Measurements from ENCODE around the gene MAP3K2.

The MAP3K2 gene

DNA sequence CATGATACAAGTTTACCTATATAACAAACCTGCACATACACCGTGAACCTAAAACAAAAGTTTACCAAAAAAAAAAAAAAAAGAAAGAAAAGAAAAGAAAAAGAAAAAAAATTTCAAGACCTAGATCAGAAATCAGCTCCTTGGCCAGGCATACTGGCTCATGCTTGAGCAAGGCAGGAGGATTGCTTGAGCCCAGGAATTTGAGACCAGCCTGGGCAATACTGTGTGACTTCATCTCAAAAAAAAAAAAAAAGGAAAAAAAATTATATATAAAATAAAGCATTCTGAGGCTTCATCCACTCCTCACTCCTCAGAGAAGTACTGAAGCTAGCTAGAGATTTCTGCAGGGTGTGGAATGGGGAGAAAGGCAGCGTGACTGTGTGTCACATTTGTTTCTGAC, 18.7 kb upstream of the MAP3K2 start:
- DNase-seq: no peak

DNA sequence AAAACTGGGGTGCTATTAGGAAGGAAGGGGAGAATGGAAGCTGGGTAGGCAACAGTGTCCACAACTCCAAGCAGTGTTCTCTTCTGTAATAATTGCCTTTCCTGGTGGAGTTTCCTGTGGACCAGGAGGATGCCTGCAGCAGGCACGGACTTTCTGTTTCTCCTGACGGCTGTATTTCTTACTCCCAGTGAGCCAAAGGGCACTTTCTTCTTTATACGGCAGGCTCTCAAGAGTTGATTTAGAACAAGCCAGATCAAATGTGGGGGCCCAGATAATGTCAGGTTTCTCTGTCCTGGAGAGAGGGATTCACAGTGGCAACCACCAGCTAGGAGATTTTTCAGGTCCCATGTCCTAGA, 17.5 kb upstream of the MAP3K2 start:
- no peak for DNase-seq

DNA sequence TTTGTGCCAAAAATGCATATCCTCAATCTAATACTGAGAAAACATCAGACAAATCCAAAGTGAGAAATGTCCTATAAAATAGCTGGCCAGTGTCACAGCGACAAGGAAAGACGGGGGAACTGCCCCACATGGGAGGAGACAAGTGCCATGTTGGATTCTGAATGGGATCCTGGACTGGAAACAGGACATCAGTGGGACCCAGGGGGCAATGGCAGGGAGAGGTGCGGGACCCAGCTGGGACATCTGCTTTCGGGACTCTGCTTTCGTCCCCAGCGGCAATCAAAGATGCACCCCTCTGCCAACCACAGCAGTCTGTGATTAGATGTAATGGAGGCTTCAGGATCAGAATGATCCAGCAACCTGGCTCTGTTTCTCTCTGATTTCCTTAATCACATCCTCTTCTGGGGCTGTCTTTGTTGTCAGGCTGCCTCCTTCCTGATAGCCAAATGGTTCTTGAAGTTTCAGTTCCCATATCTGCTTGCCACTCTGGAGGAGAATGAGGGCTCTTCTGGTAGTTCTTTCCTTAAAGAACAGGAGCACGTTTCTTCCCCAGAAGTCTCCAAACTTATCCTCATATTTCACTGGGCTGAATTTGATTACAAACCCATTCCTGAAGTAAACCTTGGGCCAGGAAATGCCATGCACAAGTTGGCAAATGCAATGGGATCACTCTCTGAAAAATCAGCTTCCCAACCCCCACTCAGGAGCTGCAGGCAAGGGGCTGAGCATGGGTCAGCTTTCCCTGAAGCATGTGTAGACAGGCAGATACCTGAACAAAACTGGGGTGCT, 16.9 kb upstream of the MAP3K2 start:
- DNase-seq: peak; percentile 62 to 75 (median 72)

DNA sequence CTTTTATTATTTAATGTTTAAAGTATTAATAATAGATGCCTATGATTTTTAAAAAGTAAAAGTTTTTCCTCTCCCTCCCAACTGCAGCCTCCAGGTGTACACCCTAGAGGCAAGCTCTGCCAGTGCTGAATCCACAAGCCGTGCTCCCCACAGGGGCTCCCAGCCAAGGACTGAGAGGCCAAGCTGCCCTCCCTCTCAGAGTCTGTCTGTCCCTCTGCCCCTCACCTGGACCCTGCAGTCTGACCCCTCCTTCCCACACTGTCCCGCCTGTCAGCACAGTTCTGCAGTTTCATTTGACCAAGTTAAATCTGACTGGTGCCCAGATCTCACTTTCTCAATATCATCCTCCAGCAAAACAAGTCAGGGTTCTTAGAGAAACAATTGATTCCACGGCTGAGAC, 15.7 kb upstream of the MAP3K2 start:
- DNase-seq: no peak

GRCh38 chr2:127401757-127402695, 14.3 kb upstream of the MAP3K2 start:
- peak in 1 of 3 donors; percentile 12 for DNase-seq

- DNase-seq: no peak
Observed at GRCh38 chr2:127400897-127401756, 13.4 kb upstream of the MAP3K2 start.

- no peak for DNase-seq
Observed at GRCh38 chr2:127400533-127400896, 12.7 kb upstream of the MAP3K2 start.

- peak; percentile 88 to 90 (median 89) for DNase-seq
Observed at GRCh38 chr2:127398239-127398590, 10.4 kb upstream of the MAP3K2 start.

GRCh38 chr2:127397568-127398238, 9.9 kb upstream of the MAP3K2 start:
- DNase-seq: no peak

GRCh38 chr2:127394492-127394891, 6.7 kb upstream of the MAP3K2 start:
- no peak for DNase-seq

DNA sequence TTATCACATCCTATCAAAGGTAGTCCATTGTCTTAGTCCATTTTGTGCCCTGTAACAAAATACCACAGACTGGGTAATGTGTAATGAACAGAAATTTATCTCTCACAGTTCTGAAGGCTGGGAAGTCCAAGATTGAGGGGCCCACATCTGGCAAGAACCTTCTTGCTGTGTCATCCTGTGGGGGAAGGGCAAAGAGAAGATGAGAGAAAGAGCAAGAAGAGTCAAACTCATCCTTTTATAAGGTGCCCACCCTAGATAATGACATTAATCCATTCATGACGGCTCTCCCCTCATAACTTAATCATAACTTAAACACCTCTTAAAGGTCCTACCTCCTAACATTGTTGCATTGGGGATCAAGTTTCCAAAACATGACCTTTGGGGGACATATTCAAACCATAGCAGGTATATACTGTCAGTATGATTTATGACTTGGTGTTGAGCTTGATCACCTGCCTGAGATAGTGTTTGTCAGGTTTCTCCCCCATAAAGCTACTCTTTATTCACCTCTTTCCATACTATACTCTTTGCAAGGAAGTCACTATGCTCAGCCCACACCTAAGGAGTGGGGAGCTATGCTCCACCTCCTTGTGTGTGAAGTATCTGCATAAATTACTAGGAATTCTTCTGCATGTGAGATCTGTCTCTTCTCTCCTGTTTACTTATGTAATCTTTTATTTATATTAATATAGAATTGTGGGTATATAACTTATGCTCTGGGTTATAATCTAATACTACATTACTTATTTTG, 5.2 kb upstream of the MAP3K2 start:
- DNase-seq: peak in 1 of 3 donors; percentile 28

GRCh38 chr2:127392133-127392827, 4.5 kb upstream of the MAP3K2 start:
- peak in 2 of 3 donors; percentile 20 to 26 for DNase-seq

GRCh38 chr2:127389778-127390435, 2.1 kb upstream of the MAP3K2 start:
- DNase-seq: peak; percentile 35 to 51 (median 41)

- DNase-seq: peak; percentile 17 to 46 (median 28)
Observed at GRCh38 chr2:127388423-127389164, 819 bp upstream of the MAP3K2 start.

- DNase-seq: peak; percentile 66 to 87 (median 67)
Observed at GRCh38 chr2:127386764-127387654, 766 bp downstream of the MAP3K2 start.

DNA sequence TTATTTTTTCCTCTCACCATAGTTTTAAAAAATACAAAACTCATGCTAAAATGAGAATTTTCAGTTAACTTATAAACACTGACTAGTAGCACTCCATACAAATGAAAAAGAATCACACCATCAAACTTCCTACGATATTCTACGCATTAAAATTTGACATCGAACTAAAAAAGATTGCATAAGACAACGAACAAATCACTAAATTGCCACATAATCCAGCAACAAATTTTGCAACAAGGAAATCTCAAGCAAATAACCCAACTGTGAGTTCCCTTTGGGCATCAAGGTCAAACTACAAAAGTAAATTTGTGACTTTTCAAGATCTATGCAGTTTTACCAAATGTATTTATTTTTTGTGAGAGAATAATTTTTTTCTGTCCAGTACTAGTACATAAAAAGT, 1.5 kb downstream of the MAP3K2 start:
- peak; percentile 44 to 81 (median 78) for DNase-seq

- DNase-seq: no peak
Observed at GRCh38 chr2:127384529-127384928, 3.2 kb downstream of the MAP3K2 start.

- no peak for DNase-seq
Observed at GRCh38 chr2:127382831-127383230, 4.9 kb downstream of the MAP3K2 start.

DNA sequence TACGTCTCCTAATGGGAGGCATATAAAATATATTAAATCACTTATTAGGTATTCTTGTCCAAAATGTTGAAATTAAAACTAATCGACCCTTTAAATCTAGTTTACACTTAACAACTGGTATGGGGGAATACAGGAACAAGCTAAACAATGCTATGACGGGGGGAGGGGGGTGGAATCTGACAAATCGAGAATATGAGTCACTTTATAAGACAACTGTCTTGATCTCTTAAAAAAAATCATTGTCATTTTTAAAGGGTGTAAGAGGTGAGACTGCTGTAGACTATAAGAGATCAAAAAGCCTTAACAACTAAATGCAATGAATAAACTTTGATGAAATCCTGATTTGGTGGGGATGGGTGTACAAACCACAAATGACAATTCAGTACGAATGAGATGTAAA, 6.0 kb downstream of the MAP3K2 start:
- no peak for DNase-seq

All from suppressor macrophage treated with lipopolysaccharide for 1 hour (primary cell).